GM12878 (cell line): ENCODE data around the gene EIF5.

ENCODE experiments used
- ATF2 ChIP-seq: IDR thresholded peaks from 2 replicates; pipeline ENCODE4 v1.6.1; 2012; ENCODE audit warnings: low read length, inconsistent platforms
- JUND ChIP-seq: IDR thresholded peaks from 2 replicates; pipeline ENCODE4 v1.6.1; 2012; ENCODE audit warnings: low read depth, mild to moderate bottlenecking, low read length, improper control_type of control experiment, moderate library complexity
- PKNOX1 ChIP-seq: fragments of 450-650 bp; IDR thresholded peaks from 2 replicates; pipeline ENCODE4 v1.6.1; 2016; ENCODE audit warnings: mild to moderate bottlenecking
- POLR2AphosphoS5 ChIP-seq: IDR thresholded peaks from 2 replicates; pipeline ENCODE4 v1.6.1; 2011; ENCODE audit warnings: mild to moderate bottlenecking, low read length, inconsistent platforms
- TCF12 ChIP-seq: IDR thresholded peaks from 2 replicates; pipeline ENCODE4 v1.6.1; 2011; ENCODE audit warnings: low read depth, mild to moderate bottlenecking, low read length
- ZBED1 ChIP-seq: IDR thresholded peaks from 2 replicates; pipeline ENCODE4 v1.6.1; 2016; ENCODE audit warnings: borderline replicate concordance

GRCh38 chr14:103313704-103314103, 20.3 kb upstream of the EIF5 start:
- TF ChIP-seq ZBED1 (no peak), POLR2AphosphoS5 (no peak), TCF12 (no peak), JUND (no peak), ATF2 (no peak), PKNOX1 (no peak)
